Measurements from ENCODE around the gene BATF.

- TF ChIP-seq CTCF (IDR thresholded peaks at IDR 0.05), result no peak
- TF ChIP-seq EZH2 (IDR thresholded peaks at IDR 0.05; ENCODE audit: borderline replicate concordance, insufficient read depth, low read depth, low read length, poor library complexity, severe bottlenecking), result no peak
Measured at GRCh38 chr14:75504411-75504810, 17.9 kb upstream of the BATF start.

Measured in B cell (primary cell).